NCI-H1105 (cell line): ENCODE results near the gene KIF26A.

Experiments used
- DNase-seq: peaks from one replicate; lab custom pipeline; 2025; lab: John Stamatoyannopoulos, UW

The KIF26A gene

DNA sequence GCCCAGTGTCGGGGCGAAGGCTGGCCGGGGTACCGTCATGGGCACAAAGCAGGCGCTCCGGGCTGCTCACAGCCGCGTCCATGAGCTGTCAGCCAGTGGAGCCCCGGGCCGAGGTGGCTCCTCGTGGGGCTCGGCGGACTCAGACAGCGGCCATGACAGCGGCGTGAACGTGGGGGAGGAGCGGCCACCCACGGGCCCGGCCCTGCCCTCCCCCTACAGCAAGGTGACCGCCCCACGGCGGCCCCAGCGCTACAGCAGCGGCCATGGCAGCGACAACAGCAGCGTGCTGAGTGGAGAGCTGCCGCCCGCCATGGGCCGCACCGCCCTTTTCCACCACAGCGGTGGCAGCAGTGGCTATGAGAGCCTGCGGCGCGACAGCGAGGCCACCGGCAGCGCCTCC, 39.0 kb downstream of the KIF26A start:
- no peak for DNase-seq

DNA sequence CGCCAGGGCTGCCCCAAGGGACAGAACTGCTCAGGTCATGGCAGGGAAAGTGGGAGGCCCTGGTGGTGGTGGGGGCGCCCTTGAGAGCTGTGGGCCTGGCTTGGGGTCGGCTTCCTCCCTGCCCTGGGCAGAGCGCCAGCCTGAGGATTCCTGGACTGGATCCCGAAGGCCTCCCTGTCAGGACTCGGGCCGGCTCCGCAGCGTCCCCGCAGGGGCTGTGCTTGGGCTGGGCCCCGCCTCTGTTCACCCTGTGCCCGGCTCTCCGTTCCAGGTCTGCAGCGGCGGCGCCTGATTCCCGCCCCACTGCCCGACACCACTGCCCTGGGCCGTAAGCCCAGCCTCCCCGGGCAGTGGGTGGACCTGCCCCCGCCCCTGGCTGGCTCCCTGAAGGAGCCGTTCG, 39.9 kb downstream of the KIF26A start:
- no peak for DNase-seq

DNA sequence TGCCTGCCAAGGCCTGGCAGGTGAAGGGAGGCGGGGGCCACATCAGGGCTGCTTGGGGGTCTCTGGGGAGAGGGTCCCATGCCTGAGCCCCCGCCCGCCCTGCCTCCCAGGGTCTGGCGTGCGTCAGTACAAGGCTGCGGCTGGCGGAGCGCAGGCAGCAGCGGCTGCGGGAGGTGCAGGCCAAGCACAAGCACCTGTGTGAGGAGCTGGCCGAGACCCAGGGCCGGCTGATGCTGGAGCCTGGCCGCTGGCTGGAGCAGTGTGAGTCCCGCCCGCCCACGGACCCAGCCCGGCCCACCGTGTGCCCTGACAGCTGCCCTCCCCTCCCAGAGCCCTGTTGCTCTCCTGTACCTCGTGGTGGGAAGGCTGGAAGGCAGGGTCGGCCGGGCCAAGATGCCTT, 40.7 kb downstream of the KIF26A start:
- no peak for DNase-seq

DNA sequence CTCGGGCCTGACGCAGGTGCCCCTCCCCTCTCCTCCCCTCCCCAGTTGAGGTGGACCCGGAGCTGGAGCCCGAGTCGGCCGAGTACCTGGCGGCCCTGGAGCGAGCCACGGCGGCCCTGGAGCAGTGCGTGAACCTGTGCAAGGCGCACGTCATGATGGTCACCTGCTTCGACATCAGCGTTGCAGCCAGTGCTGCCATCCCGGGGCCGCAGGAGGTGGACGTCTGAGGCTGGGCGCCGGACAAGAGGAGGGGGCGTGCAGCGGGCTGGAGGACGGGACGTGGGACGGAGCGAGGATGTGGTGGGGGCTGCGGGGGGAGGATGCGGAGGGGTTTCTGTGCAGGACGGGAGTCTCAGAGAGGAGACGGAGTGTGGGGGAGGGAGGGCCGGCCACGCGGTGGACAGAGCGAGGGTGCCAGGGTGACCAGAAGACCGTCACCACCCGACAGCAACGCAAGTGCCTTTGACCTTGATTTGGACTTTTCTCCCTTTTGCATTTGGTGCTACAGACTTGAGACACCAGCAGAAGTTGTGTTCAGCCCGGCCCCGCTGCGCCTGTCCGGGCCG, 41.3 kb downstream of the KIF26A start:
- DNase-seq = no peak

DNA sequence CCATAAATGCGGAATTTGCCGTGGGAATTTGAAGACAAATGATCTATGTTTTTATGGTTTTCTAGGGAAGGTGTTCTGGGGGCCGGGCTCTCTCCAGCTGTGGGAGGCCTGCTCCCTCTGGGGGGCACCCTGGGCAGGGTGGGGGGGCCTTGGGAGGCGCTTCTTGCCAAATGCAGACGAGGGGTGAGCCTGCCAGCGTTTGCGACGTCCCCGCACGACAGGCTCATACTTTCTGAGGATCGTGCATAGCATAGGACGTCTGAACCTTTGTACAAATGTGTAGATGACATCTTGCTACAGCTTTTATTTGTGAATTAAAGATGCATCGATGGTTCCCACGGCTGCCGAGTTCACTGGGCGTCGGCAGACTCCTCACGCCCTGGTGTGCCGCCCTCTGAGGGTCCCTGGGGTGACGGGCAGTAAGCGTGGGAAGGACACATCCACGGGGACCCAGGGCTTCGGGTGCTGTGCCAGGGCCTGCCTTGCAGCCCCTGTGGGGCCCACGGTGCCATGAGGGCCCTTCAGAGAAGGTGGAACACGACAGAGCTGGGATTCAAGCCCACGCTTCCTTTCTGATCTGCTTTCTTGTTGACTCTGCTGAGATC, 42.3 kb downstream of the KIF26A start:
- no peak for DNase-seq

DNA sequence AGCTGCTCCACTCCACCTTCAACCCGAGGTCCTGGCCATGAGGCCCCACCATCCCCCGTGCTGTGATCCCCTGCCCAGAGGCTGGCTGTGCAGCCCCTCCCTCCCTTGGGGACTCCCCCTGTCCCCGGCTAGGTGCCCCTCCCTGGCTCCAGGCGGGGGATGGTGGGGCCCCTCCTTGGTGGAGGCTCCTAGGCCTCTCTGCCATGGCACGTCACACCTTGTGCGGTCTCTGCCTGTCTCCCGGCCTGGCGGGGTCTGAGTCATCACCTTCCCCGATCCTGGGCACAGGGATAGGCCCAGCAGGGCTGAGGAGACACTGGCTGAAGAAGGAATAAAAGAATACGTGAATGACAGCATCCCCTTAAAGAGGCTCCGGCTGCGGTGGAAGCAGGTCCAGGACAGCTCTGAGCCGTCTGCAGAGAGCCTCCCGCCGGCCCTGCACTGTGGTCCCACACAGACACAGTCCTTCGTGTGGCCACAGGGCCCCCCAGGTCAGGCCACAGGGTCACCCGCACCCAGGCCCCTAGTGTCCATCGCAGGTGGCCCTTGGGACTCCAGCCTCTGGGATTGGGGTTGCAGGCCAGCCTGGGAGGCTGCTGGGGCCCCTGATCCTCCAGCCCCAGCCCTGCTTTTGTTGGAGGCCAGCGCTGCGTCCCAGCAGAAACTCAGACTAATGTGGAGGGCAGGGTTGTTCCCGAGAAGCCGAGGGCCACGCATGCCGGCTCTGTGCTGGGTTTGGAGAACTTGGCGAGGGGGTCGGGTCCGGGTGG, 43.6 kb downstream of the KIF26A start:
- no peak for DNase-seq

DNA sequence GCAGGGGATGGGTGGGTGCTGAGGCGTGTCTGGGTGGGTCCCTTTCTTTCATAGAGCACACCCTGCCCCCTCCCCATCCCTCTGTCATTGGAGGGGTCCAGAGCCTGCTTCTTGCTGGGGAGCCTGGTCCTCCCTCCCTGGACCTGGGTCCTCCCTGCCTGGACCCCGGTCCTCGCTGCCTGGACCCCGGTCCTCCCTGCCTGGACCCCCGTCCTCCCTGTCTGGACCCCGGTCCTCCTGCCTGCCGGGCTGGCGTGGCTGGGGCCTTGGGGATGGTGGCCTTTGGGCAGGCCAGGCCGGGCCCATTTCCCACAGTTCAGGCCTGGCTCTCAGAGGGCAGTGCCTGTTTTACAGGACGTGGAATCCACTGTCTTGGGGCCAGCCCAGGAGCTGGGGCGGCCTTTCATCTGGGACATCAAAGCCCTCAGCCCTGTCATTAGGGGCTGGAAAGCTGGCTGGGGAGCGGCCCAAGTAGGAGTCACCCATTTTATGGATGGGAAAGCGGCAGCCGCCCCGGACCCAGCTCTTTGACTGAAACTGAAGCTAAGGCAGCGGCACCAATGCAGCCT, 44.6 kb downstream of the KIF26A start:
- DNase-seq = no peak

DNA sequence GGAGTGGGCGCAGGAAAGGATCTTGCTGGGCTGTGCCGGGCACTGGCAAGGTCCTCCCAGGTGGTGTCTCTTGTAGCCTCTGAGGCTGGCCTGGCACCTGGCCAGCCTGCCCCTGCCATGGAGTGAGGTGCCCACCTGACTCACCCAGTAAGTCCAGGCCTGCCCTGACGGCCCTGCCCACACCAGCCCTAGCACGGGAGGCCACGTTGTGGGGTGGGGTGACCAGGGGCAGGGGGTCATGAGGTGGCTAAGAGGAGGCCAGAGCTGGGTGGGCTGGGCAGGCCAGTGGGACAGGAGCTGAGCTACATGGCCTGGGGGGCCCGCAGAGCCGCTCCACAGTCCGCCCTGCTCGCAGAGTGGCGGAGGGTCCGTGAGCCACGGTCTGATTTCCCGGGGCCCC, 45.4 kb downstream of the KIF26A start:
- DNase-seq = no peak

DNA sequence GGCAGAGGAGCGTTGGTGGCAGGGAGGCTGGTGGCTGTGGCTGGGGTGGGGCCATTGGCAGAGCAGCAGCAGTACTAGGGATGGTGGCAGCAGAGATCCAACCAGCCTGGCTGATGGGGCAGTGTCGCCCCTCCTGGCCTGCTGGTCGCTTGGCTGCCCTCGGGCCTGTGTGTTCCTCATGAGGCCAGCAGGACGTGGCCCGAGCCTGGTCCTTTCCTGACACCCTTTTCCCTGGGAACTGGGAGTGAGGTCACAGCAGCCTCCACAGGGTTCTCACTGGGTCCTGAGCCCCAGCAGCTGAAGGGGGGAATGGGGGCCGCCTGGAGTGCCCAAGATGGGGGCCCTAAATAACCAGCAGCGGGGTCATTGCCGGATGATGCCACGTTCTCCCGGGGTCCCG, 46.1 kb downstream of the KIF26A start:
- DNase-seq = no peak

DNA sequence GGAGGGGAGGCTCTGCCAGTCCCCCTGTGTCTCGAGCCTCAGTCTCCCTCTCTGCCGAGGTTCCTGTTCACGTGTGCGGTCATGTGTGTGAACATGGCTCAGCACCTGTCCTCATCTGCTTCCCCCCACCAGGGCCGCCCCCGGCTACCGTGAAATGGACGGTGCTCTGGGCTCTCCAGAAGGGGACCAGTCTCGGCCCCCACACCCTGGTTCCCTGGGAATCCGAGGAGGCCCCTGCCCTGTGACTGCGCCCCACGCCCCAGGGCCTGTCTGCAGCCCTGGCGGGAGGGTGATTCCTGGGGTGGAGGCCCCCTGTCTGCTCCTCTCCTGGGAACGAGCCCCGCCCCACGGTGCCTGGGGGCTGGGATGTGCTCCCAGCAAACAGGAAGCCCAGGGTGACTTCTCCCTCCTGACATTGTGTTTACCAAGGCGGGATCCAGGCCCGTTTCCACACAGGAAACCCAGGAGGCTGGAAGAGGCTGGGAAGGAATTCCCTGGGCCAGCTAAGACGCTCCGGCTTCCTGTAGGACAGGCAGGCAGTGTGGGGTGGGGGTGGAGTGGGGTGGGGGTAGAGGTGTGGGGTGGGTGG, 46.6 kb downstream of the KIF26A start:
- no peak for DNase-seq

DNA sequence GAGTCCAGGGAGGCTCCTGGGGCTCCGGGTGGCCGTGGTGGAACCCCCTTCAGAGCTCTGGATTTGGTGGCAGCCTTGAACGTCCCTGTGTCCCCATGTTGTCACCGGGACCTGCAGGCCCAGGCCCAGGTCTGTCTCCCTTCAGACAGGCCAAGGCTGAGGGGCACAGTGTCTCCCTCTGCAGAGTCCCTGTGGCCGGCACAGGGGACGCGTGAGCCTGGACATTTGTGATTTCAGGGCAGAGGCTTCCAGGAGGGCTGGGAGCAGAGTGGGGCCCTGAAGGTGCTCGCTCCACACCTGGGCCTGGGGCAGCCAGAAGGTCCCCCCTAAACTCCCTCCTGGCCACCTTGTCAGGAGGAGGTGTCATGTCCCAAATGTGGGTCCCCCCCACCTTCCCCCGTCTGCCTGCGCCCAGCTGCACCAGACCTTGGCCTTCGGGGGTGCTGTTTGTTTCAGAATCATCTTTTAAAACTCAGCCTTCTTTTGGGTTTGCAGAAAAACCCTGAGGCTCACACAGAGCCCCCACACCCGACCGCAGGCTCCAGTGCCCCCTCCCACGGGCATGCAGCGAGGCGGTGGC, 47.6 kb downstream of the KIF26A start:
- DNase-seq = no peak

DNA sequence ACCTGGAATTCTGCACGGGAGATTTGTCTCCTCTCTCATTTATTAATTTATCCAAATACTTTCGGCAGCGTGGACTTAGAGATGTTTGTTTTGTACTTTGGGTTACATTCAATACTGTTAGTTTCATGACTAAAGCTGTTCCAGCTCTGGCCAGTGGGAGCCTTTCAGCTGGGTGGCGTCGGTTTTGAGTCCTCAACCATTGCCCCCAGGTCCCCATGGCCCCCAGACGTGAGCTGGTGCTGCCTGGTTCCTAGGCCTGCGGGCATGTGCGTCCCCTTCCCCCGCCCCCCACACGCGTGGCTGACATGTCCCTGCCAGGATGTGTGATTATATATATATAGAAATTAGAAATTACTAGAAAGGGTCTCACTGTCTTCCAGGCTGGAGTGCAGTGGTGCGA, 48.2 kb downstream of the KIF26A start:
- DNase-seq = no peak

DNA sequence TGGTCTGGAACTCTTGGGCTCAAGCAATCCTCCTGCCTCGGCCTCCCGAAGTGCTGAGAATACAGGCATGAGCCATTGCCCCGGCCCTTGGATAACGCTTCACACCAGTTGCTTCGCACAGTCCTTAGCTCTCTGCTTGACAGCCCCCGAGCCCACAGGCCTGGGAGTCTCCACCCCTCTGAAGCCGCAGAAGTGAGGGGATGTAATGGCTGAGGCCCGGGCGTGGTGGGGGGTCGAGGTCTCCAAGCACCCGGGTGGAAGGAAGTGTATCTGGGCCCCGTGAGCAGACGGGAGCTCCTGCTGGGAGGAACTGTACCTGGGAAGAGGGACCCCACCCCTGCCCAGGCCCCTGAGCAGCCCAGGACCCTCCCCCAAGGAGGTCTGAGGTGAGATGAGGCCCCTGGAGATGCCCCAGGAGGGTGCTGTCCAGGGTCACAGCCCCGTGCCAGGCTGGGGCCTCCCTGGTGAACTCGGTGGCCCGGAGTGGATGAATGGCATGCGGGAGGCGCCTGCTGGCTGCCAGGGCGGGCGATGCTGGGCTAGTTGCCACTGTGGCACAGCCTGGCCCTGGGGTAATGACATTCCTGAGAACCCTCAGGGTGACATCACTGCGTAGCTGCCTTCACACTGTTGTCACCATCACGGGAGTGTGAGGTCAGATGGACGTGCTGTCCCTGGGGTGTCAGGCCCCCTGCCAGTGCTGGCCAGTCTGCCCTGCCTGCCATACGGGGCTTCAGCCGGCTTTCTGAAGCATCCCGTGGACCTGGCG, 48.9 kb downstream of the KIF26A start:
- no peak for DNase-seq

DNA sequence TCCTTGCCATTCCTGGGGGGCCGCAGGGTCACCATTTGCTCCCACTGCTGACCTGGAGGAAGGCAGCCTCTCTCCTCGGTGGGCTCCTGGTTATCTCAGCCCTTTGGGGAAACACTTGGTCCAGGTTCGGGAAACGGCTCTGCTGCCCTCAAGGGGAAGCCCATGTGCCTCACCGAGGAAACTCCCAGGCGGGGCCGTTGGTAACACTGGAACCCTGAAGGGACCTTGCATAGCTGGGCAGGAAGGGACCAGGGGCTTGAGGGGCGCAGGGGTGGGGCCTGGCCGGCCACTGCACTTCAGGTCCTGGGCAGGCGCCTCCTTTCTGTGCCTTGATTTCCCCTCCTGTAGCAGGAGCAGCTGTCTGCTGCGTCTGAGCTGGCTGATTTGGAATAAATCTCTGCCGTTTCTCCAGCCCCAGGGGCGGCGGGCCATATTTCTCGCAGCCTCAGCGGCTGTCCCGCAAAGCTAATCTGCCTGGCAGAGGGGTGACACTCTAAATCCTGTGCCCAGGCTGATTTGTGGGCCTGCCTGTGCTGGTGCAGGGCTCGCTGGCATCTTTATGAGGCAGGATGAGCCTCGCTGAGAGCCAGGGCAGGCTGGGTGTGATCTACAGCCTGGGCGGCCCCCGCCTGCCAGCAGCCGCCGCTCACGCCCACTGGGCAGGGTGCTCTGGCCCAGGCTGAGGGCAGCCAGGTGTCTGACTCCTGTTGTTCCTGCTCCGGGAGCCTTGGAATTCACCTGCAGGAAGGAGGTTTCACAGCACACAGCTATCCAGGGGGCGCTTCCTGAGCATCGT, 49.7 kb downstream of the KIF26A start:
- DNase-seq = no peak

DNA sequence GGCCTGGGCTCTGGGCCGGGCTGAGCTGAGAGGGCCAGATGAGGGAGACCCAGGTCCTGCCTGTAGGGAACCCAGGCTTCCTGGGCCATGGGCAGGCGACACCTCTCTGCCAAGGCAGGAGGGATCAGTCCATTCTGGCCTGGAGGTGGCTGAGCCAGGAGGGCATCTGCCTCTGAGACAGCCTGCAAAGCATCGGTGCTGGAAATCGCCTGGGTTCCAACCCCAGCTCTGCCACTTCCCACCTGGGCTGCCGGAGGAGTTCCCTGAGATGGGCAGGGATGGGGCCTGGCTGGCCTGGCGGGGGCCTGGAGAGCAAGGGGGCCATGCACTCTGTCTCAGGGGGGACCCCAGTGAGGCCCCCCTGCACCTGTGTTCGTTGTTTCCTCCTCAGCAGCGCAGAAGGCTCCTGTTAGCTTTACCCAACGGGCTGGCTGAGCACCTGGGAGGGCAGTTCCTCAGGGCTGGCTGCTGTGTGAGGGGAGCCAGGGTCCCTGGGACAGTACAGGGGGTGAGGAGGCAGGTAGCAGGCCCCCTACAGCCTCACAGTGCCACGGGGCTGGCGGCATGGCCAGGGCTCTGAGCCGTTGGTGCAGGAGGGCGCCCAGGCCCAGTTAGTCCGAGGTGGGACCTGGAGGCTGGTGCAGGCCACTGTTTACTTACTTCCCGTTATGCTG, 50.5 kb downstream of the KIF26A start:
- DNase-seq = no peak

DNA sequence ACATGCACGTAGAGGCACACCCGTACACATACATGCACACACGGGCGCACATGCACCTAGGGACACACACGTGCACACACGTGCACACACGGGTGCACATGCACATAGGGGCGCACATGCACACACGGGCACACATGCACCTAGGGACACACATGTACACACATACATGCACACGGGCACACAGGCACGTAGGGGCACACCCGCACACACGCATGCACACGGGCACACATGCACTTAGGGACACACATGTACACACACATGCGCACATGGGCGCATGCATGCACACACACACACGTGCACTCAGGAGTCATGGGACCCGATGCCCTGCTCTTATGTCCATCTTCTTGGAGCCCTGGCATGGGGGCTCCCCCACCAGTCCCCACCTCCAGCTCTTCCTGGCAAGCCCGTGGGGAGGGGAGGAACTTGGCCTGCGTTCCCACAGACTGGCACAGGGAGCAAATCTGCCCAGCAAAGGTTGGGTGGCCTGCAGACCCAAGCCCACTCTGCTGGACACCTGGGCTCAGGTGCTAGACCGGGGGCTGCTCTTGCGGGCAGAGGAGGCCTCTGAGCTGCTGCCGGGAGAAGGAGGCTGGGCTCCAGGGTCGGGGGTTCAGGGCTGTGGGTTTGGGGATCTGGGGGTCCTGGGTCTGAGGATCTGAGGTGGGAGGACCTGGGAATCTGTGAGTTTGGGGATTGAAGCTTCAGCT, 51.4 kb downstream of the KIF26A start:
- no peak for DNase-seq

DNA sequence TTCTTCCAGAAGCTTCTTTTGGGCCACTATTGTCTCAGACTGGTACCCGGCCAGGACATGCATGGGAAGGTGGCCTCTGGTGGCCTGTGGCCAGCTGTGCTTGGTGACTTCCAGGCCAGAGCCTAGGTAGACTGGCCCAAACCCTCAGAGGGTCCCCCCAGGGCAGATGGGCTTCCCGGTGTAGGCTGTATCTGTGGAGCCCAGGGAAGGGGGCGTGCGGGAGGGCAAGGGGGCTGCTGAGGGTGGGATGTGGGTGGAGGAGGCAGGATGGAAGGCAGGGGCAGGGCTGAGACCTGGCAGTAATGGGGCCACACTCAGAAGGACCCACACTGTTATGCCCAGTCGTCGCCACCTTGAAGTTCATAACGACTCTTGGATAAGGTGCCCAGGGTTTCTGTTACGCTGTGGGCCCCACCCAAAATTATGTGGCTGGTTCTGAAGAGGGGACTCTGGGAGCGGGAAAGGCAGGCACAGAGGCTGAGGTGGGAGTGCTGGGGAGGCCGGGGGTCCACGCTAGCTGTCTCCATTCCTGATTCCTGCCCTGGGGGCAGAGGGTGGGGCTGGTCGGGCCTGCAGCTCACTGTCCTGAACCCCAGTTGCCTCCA, 52.1 kb downstream of the KIF26A start:
- DNase-seq = no peak

DNA sequence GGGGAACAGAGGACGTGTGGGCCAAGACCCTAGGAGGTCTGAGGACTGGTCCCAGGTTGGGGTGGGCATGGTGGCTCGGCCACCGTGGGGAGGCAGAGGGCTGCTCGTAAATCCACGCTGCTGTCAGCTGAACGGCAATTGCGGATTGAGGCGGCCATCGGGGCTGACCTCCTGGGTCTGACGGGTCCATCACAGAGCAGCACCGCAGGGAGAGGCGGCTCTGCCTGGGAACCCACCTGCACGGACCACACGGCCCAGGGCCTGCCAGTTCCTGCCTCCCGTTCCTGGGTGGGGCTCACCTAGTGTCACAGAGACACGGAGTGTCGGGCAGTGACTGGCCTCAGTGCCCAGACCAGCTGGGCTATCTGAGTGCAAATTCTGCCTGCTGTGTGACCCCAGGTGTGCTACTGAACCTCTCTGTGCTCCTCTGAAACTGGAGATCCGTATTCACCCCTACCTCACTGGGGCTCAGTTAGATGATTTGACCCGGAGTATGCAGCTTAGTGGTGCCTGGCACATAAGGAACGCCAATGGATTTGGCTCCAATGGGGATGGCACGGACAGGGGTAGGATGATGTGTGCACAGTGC, 53.1 kb downstream of the KIF26A start:
- DNase-seq = no peak
